A549 (cell line): ENCODE measurements around the gene TBX5. TPM values are rescaled to one million over a fixed set of nuclear protein-coding genes. Genes with fewer than 3 reads are reported as not detected.
A peak's percentile ranks its signal among the peaks of the same experiment; 100 is the strongest.

Experiments used
- ATAC-seq, 2 experiments: fragments of 200-7000 bp in 1 of 2; fragments of >200 bp in 1 of 2; cut with Nextera tagmentation in 1 of 2; cut with Tn5 transposase in 1 of 2; 3 replicates each; pipeline versions ENCODE4 v1.8.0 to v1.9.1; 2018 to 2020; ENCODE audit warnings: mild to moderate bottlenecking in 1 of 2, moderate library complexity in 1 of 2
- CTCF ChIA-PET: fragments of 300-600 bp; sonication (Branson Sonifier 250); formaldehyde crosslinking; extraction: SDS; loops from one replicate; lab custom pipeline; 2021; ENCODE audit warnings: antibody characterized with exemption, inconsistent platforms; lab: Yijun Ruan, JAX
- POLR2A ChIA-PET: fragments of 350-600 bp; formaldehyde crosslinking; extraction: SDS; loops from one replicate; lab custom pipeline; 2021; ENCODE audit warnings: antibody characterized with exemption, inconsistent platforms; lab: Yijun Ruan, JAX
- DNase-seq, 2 experiments: peaks; one replicate each; pipeline versions ENCODE4 v3.0.0 to v3.0.0-alpha.2; 2011 to 2016; ENCODE audit warnings: low read depth in 1 of 2, low spot score in 1 of 2
- FAIRE-seq: peaks from 2 replicates; lab custom pipeline; 2011; peaks lifted over from hg19 to GRCh38; lab: Jason Lieb, UNC
- H3K27ac ChIP-seq, 2 experiments: fragments of >200 bp; sonication (Bioruptor Twin); formaldehyde crosslinking; 3 replicates each; pipeline ENCODE4 v1.5.1; 2016 to 2017
- H3K4me1 ChIP-seq: fragments of >200 bp; sonication (Bioruptor Twin); formaldehyde crosslinking; 3 replicates; pipeline ENCODE4 v1.6.1; 2016
- H3K4me2 ChIP-seq: fragments of >200 bp; sonication (Bioruptor Twin); formaldehyde crosslinking; 3 replicates; pipeline ENCODE4 v1.6.1; 2016
- H3K4me3 ChIP-seq: fragments of >200 bp; sonication (Bioruptor Twin); formaldehyde crosslinking; 3 replicates; pipeline ENCODE4 v1.5.1; 2016
- H3K9me3 ChIP-seq: fragments of >200 bp; sonication (Bioruptor Twin); formaldehyde crosslinking; 3 replicates; pipeline ENCODE4 v1.6.1; 2016
- MAFK ChIP-seq: fragments of 450-650 bp; IDR thresholded peaks from 2 replicates; pipeline ENCODE4 v1.6.1; 2014; ENCODE audit not compliant: partially characterized antibody
- POLR2AphosphoS2 ChIP-seq: conservative IDR thresholded peaks from 2 replicates; pipeline ENCODE4 v1.6.1; 2012; ENCODE audit warnings: low read length, improper control_type of control experiment, inconsistent platforms
- polyA plus RNA-seq, 4 experiments: library from polyadenylated mRNA; depleted of rRNA in 3 of 4; stranded (reverse); fragments of >200 nt; fragmentation: RNase III in 1 of 4; extraction: RNeasy Plus Mini Kit Qiagen cat#74134 plus additional on column Dnase treatment in 1 of 4; gene quantifications; 2 replicates in 3 of 4; 3 replicates in 1 of 4; pipeline ENCODE4 v1.2.3, GENCODE V29; 2011 to 2017

The TBX5 gene
- polyA plus RNA-seq, 2 of the 4 experiments (the other 2 are of a cell fraction) = not detected

DNA sequence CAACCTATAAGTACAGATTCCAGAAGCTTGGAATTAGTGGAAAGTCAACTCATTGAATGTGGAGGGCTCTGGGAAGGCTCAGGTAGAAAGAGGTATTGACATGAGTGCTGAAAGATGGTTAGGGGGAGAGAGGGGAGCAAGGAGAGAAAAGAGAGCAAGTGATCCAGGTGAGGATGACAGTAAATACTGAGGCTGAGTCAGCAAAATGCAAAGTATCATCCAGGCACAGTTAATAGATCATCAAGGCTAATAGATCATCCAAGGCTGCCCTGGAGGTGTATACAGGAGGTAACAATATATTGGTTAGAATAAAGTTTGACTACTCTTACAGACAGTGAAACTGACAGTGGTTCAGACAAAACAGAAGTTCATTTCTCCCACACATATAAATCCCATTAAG, 100.5 kb downstream of the TBX5 start:
- ATAC-seq = no peak
- peak; percentile 89 for TF ChIP-seq MAFK
- TF ChIP-seq POLR2AphosphoS2 = no peak
- ChIA-PET CTCF (interaction anchor here (1.0 kb wide), 1 partner anchor 13 kb away, joined by 3 read pairs; no protein-coding TSS in a partner anchor), POLR2A (no interaction called here)
- DNase-seq = no peak
- FAIRE-seq = no peak
- H3K4me3 ChIP-seq = no peak overlapping the region
- H3K27ac ChIP-seq = no peak overlapping the region
- no peaks in the 10 kb centered on the region for H3K4me1 ChIP-seq
- H3K4me2 ChIP-seq = no peak overlapping the region
- H3K9me3 ChIP-seq = peaks cover 4% of the 10 kb centered on the region; the same call in 1 of the 3 replicates
